Measurements from ENCODE around the gene RTN1.
A peak's percentile ranks its signal among the peaks of the same experiment; 100 is the strongest.

The RTN1 gene

DNA sequence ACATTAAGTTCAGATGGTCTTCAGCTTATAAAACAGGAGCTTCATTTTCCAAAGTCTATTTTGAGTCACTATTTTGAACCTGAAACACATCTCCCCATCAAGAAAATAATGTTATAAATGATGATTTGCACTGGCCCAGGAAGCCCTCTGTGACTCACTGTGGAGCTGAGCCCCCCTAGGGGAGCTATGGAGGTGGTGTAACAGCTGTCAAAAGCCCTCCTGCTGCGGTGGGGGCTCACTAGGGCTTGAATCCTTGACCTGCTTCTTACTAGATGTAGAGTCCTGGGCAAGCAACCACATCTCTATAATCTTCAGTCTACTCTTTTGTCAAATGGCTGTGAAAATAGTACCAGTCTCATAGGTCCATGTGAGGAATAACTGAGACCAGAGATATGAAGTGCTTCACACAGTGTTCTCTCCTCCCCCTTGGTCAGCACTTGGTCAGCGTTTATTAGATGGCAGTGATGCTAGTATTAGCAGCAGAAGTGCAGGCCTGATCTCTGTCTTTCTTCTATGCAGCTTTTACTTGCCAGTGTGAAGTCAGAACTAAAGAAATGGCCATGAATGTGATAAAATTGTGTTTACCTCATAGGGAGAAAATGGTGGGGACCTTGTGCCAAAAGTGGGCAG lies 83.4 kb downstream of the RTN1 start:
- no peak for DNase-seq

GRCh38 chr14:59785629-59786028 lies 84.9 kb downstream of the RTN1 start:
- DNase-seq, result no peak

GRCh38 chr14:59782760-59783159 lies 87.8 kb downstream of the RTN1 start:
- no peak for DNase-seq

- no peak for DNase-seq
These were observed 93.5 kb downstream of the RTN1 start for GRCh38 chr14:59777006-59777579.

DNA sequence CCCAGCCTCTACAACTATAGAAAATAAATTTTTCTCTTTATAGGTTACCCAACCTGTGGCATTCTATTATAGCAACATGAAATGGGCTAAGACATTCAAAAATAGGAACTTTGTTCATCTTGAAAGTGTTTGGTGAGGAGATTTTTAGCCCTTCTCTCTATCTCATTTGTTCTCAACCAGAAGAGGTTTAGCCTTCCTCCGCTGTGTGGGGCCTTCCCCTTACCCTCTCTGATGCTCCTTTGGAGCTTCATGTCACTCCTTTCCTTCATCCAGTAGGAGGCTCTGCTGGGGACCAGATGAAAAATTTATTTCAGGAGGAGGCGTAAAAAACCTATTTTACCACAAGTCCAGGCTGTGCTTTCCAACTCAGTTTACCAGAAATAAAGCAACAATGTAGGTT lies 94.1 kb downstream of the RTN1 start:
- DNase-seq, result no peak

- DNase-seq, result no peak
These were observed 98.3 kb downstream of the RTN1 start for GRCh38 chr14:59772233-59772632.

DNA sequence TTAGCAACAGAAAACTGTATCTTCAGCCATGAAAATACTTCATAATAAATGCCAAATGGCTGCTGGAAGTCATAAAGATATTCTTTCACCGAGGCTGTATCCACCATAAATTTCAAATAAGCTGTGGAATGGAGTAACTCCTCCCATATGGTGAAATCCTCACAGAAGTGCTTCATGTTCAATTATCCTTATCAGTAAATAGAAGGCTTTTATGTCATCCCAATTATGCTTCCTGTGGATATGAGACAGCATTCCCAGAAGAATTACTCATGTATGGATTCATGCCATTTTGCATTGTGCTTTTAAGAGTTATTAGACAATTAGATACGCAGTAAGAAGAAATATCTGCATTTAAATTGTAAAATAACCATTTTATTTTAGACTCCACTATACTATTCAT lies 99.0 kb downstream of the RTN1 start:
- no peak for DNase-seq

GRCh38 chr14:59769586-59769985 lies 101.0 kb downstream of the RTN1 start:
- no peak for DNase-seq

DNA sequence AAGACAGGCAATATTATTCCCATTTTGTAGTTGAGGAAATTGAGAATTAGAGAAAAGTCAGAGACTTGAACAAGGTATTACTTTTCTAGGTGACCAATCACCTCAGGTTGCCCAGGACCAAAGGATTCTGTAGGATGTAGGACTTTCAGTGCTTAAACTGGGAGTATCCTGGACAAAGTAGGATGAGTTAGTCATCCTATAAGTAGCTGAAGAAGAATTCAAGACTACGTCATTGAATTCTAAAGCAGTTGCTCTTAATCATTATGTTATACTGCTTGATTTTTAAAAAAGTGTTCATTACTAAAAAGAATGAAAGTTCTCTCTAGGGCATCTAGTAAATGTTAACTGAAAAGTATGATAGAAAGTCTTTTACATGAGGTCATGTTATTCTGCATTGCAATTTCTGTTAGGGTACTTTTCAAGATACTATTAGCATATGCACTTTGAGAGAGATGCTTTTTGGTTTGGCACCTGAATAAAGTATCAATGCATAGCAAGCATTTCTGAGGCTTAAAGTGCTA lies 101.7 kb downstream of the RTN1 start:
- no peak for DNase-seq

DNA sequence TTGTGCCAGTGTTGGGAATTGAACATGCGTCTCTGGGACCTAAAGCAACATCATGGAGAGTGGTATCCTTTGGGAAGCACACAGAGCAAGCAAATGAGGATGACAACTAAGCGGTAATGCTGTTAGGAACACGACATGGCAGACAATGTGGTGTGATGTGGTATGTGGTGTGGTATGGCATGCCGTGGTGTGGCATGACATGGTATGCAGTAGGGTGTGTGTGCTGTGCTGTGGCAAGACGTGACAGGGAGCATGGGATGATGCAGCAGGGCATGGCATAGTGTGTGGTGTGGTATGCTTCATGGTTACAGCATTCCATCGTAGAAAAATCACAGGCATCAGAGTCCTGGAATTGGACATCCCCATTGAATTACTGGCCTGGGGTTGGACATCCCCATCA lies 108.7 kb downstream of the RTN1 start:
- DNase-seq, result no peak

GRCh38 chr14:59755409-59756135 lies 115.0 kb downstream of the RTN1 start:
- no peak for DNase-seq

DNA sequence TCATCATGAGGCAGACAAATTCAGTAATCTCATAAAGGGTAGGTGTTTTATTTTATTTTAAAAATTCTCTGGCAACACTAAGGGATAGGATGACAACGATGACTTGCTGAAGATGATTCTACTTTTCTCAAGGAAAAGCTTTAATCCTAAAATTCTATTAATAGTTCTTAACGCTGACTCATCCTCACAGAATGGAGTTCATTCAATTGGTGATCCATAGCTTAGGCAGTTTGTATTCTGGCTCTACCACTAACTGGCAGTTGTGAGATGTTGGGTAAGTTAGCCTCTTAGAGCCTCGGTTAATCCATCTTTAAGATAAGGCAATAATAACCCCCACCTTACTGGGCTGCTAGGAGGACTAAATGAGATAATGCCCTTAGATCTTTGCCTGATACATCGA lies 116.3 kb downstream of the RTN1 start:
- no peak for DNase-seq

- no peak for DNase-seq
These were observed 117.1 kb downstream of the RTN1 start for GRCh38 chr14:59753512-59753911.

- DNase-seq, result no peak
These were observed 119.0 kb downstream of the RTN1 start for GRCh38 chr14:59751578-59751977.

GRCh38 chr14:59739794-59740193 lies 130.8 kb downstream of the RTN1 start:
- no peak for DNase-seq

GRCh38 chr14:59728304-59728703 lies 142.3 kb downstream of the RTN1 start:
- no peak for DNase-seq

DNA sequence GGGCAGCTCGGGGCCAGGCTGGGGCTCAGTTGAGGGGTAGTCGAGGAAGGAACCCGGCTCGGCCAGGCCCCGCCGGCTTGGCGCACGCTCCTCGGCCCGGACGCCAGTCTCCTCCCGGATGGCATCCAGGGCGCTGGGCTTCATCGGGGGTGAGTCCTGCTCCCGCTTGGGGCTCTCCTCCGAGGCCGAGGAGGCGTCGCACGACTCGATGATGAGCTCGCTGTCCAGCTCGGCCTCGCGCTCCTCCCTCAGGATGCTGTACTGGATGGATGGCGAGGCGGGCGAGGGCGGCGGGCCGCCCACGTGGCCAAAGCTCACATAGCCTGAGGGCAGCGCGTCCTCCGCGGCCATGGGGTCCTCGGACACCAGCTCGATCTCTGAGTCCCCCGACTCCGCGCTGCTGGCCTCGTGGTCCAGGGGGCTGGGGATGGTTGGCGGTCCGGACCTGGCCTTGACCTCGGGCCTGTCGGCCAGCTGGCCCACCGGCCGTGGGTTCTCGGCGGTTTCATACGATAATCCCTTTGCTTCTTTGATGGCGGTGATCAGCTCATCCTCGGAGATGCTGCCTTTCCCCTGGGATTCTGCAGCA lies 143.4 kb downstream of the RTN1 start:
- DNase-seq, result no peak

DNA sequence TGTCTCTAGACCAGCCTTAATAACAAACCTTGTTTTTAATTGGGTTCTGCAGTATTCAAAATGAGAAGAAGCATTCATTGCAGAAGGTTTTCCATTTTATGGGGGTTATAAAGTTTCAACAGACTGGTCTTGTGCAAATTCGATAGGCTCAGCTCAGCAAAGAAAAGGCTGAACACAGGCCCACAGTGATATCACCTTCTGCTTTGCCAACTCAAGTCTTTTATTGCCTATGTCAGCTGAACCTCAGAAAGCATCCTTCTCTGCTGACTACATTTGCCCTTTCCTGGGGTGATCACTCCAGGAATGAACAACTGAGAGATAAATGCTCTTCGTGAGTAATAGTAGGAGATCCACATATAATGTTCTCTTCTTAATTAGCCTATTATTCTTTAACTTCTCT lies 159.5 kb downstream of the RTN1 start:
- no peak for DNase-seq

GRCh38 chr14:59707778-59708561 lies 162.6 kb downstream of the RTN1 start:
- no peak for DNase-seq

DNA sequence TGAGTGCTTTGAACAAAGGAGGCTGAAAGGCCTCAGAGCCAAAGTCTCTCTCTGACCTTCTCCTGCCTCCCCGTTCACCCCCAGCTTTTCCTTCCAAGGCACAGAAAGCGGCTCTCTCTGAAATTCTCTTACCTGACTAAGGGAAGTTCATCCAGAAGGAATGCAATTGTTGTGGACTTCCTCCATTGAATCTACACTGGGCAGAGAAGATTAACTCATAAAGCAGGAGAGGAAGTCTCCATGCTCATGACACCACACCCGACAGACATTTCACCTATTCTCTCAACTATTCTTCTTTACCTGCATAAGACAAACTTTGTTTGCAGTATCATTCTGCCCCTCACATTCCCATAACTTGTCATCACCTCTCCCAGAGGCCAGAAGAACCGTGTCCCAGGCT lies 164.7 kb downstream of the RTN1 start:
- DNase-seq, result no peak

DNA sequence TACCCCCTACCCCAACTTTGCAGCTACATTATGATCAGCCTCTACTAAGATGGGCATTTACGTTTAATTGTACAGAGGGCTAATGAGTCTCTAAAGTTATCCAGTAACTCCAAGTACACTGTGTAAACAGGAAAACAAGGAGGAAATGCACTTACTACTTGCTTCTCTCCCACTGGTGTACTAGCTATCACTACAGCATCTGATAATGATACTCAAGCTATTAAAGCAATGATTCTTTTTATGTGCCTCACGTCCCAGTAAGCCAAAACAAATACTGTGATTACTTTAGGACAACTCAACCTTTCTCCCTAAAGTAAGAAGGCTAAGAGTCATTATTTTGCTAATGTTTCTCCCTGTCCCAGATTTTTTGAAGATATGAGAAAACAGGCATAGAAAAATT lies 165.3 kb downstream of the RTN1 start:
- DNase-seq, result no peak

- DNase-seq, result no peak
These were observed 166.4 kb downstream of the RTN1 start for GRCh38 chr14:59704054-59704645.

DNA sequence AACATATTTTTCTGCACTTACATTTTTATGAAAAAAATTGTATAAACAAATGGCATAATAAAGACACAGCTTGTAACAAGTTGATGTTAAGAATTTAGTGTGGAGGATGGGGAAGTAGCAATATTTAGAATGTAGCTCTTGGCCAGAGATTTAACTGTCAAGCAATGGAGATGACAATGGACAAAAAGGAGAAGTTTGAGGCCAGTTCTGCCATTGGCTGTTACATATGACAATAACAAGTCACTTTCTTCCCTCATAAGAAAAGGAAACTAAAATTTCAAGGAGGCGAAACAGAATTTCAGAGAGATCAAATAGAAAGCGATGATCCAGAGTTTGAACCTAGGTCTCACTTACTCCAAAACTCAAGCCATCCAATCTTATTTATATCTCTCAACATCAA lies 171.1 kb downstream of the RTN1 start:
- peak; percentile 31 for DNase-seq
